Activated naive CD8-positive, alpha-beta T cell treated with anti-CD3 and anti-CD28 coated beads, Interleukin-2, amount 10 ng/mL, durations not matched to agents 7 days and 5 days (primary cell): ENCODE data around the gene CHRNB4. TPM values are rescaled to one million over a fixed set of nuclear protein-coding genes. Genes with fewer than 3 reads are reported as not detected.
"Not testable (repeated sequence)": the region's sequence is repeated elsewhere in the genome, so short reads cannot be mapped to it uniquely, and the experiment has no call there.

Experiments used
- ATAC-seq: fragments of 150-1000 bp; cut with Tn5 transposase; one replicate; pipeline ENCODE4 v1.10.0; 2021; ENCODE audit warnings: low read depth, moderate library complexity
- POLR2A ChIA-PET: fragments of 350-600 bp; sonication (Branson Sonifier 250); formaldehyde crosslinking; loops from one replicate; lab custom pipeline; 2021; ENCODE audit warnings: antibody characterized with exemption; lab: Charles Lee
- DNase-seq: peaks from one replicate; pipeline ENCODE4 v3.0.0; 2021
- H3K27ac Mint-ChIP-seq: one replicate; pipeline ENCODE4 v1.8.0; 2022; ENCODE audit warnings: mild to moderate bottlenecking, mixed read lengths
- H3K27me3 Mint-ChIP-seq: one replicate; pipeline ENCODE4 v1.8.0; 2022; ENCODE audit warnings: mild to moderate bottlenecking, moderate library complexity, mixed read lengths
- H3K36me3 Mint-ChIP-seq: one replicate; pipeline ENCODE4 v1.8.0; 2021; ENCODE audit warnings: mild to moderate bottlenecking, mixed read lengths
- H3K4me1 Mint-ChIP-seq: one replicate; pipeline ENCODE4 v1.8.0; 2021; ENCODE audit warnings: mixed read lengths
- H3K4me3 Mint-ChIP-seq: one replicate; pipeline ENCODE4 v1.8.0; 2022; ENCODE audit warnings: mild to moderate bottlenecking, moderate library complexity, mixed read lengths
- H3K9me3 Mint-ChIP-seq: one replicate; pipeline ENCODE4 v1.8.0; 2021; ENCODE audit warnings: mixed read lengths
- total RNA-seq, 2 experiments: library from RNA; stranded (reverse); gene quantifications; one replicate each; pipeline ENCODE4 v1.2.3, GENCODE V29; 2021

Gene CHRNB4
- not detected for total RNA-seq

- H3K9me3 Mint-ChIP-seq = no peaks in the 10 kb centered on the region
- H3K27ac Mint-ChIP-seq = no peak within 1 kb of the TSS
- peak; percentile 50 for DNase-seq
- ATAC-seq = peak; percentile 76
- H3K27me3 Mint-ChIP-seq = peaks cover 16% of the 10 kb centered on the region
- H3K4me3 Mint-ChIP-seq = peak within 1 kb of the TSS; percentile 61
- peaks cover 7% of the 10 kb centered on the region for H3K4me1 Mint-ChIP-seq
- POLR2A ChIA-PET = no interaction called here
- no peaks in the 10 kb centered on the region for H3K36me3 Mint-ChIP-seq
Observed at GRCh38 chr15:78641102-78641748, at the start of gene CHRNB4. Gene CHRNB4, minus strand, starts transcription at chr15:78641210. Its CDS starts 77 bp downstream, at chr15:78641133.

GRCh38 chr15:78689626-78690025 is 48.6 kb upstream of the CHRNB4 start:
- no peak for ATAC-seq
- no peak for DNase-seq
- peaks cover 10% of the 10 kb centered on the region for H3K27me3 Mint-ChIP-seq
- no peaks in the 10 kb centered on the region for H3K4me1 Mint-ChIP-seq
- H3K9me3 Mint-ChIP-seq = no peaks in the 10 kb centered on the region
- no peaks in the 10 kb centered on the region for H3K36me3 Mint-ChIP-seq
- no peak overlapping the region for H3K27ac Mint-ChIP-seq
- no peak overlapping the region for H3K4me3 Mint-ChIP-seq
- POLR2A ChIA-PET = no interaction called here

- ATAC-seq = no peak
- Mint-ChIP-seq H3K4me3 (no peak overlapping the region), H3K27me3 (peaks cover 8% of the 10 kb centered on the region), H3K9me3 (no peaks in the 10 kb centered on the region), H3K4me1 (no peaks in the 10 kb centered on the region), H3K36me3 (no peaks in the 10 kb centered on the region), H3K27ac (no peak overlapping the region)
- POLR2A ChIA-PET = no interaction called here
- no peak for DNase-seq
Observed at GRCh38 chr15:78685925-78686324, 44.9 kb upstream of the CHRNB4 start.

GRCh38 chr15:78685159-78685921 is 44.3 kb upstream of the CHRNB4 start:
- Mint-ChIP-seq H3K27me3 (peaks cover 8% of the 10 kb centered on the region), H3K4me1 (peaks cover 2% of the 10 kb centered on the region), H3K27ac (no peak overlapping the region), H3K9me3 (no peaks in the 10 kb centered on the region), H3K36me3 (no peaks in the 10 kb centered on the region), H3K4me3 (no peak overlapping the region)
- no peak for DNase-seq
- no peak for ATAC-seq
- POLR2A ChIA-PET = no interaction called here

- H3K9me3 Mint-ChIP-seq = no peaks in the 10 kb centered on the region
- peaks cover 2% of the 10 kb centered on the region for H3K4me1 Mint-ChIP-seq
- DNase-seq (no peak), ATAC-seq (no peak)
- no peak overlapping the region for H3K4me3 Mint-ChIP-seq
- no peak overlapping the region for H3K27ac Mint-ChIP-seq
- peaks cover 8% of the 10 kb centered on the region for H3K27me3 Mint-ChIP-seq
- no peaks in the 10 kb centered on the region for H3K36me3 Mint-ChIP-seq
- POLR2A ChIA-PET = interaction anchor here (0.7 kb wide), 1 partner anchor 373 kb away, joined by 3 read pairs; no protein-coding TSS in a partner anchor
Observed at GRCh38 chr15:78684657-78685056, 43.6 kb upstream of the CHRNB4 start.

- H3K27me3 Mint-ChIP-seq, H3K4me1 Mint-ChIP-seq, POLR2A ChIA-PET, H3K4me3 Mint-ChIP-seq, H3K36me3 Mint-ChIP-seq, DNase-seq, H3K9me3 Mint-ChIP-seq, H3K27ac Mint-ChIP-seq, ATAC-seq: not testable (repeated sequence)
Observed at GRCh38 chr15:78683599-78683998, 42.6 kb upstream of the CHRNB4 start.

- peaks cover 5% of the 10 kb centered on the region for H3K27me3 Mint-ChIP-seq
- ATAC-seq = no peak
- H3K9me3 Mint-ChIP-seq = no peaks in the 10 kb centered on the region
- H3K27ac Mint-ChIP-seq = no peak overlapping the region
- H3K4me3 Mint-ChIP-seq = no peak overlapping the region
- POLR2A ChIA-PET = no interaction called here
- no peak for DNase-seq
- no peaks in the 10 kb centered on the region for H3K36me3 Mint-ChIP-seq
- H3K4me1 Mint-ChIP-seq = peaks cover 2% of the 10 kb centered on the region
Observed at GRCh38 chr15:78682693-78683410, 41.8 kb upstream of the CHRNB4 start.

GRCh38 chr15:78682004-78682651 is 41.1 kb upstream of the CHRNB4 start:
- Mint-ChIP-seq H3K4me3 (no peak overlapping the region), H3K4me1 (peaks cover 2% of the 10 kb centered on the region), H3K36me3 (no peaks in the 10 kb centered on the region), H3K27ac (no peak overlapping the region), H3K27me3 (peaks cover 5% of the 10 kb centered on the region), H3K9me3 (no peaks in the 10 kb centered on the region)
- ATAC-seq (no peak), DNase-seq (no peak)
- POLR2A ChIA-PET = no interaction called here

GRCh38 chr15:78681281-78682003 is 40.4 kb upstream of the CHRNB4 start:
- POLR2A ChIA-PET = no interaction called here
- ATAC-seq (no peak), DNase-seq (no peak)
- Mint-ChIP-seq H3K27ac (no peak overlapping the region), H3K27me3 (peaks cover 4% of the 10 kb centered on the region), H3K36me3 (no peaks in the 10 kb centered on the region), H3K9me3 (no peaks in the 10 kb centered on the region), H3K4me3 (no peak overlapping the region), H3K4me1 (peaks cover 2% of the 10 kb centered on the region)

GRCh38 chr15:78680431-78681075 is 39.5 kb upstream of the CHRNB4 start:
- Mint-ChIP-seq H3K27me3 (peaks cover 3% of the 10 kb centered on the region), H3K9me3 (no peaks in the 10 kb centered on the region), H3K4me1 (peaks cover 2% of the 10 kb centered on the region), H3K36me3 (no peaks in the 10 kb centered on the region), H3K4me3 (no peak overlapping the region), H3K27ac (no peak overlapping the region)
- ATAC-seq (no peak), DNase-seq (no peak)
- POLR2A ChIA-PET = no interaction called here

GRCh38 chr15:78679089-78679511 is 38.1 kb upstream of the CHRNB4 start:
- Mint-ChIP-seq H3K27me3 (no peaks in the 10 kb centered on the region), H3K4me3 (no peak overlapping the region), H3K4me1 (peaks cover 2% of the 10 kb centered on the region), H3K9me3 (no peaks in the 10 kb centered on the region), H3K36me3 (no peaks in the 10 kb centered on the region), H3K27ac (no peak overlapping the region)
- no peak for DNase-seq
- ATAC-seq = no peak
- POLR2A ChIA-PET = no interaction called here

- no peak for DNase-seq
- no peaks in the 10 kb centered on the region for H3K36me3 Mint-ChIP-seq
- peaks cover 2% of the 10 kb centered on the region for H3K4me1 Mint-ChIP-seq
- H3K27me3 Mint-ChIP-seq = no peaks in the 10 kb centered on the region
- ATAC-seq = no peak
- H3K9me3 Mint-ChIP-seq = no peaks in the 10 kb centered on the region
- no peak overlapping the region for H3K27ac Mint-ChIP-seq
- no peak overlapping the region for H3K4me3 Mint-ChIP-seq
- POLR2A ChIA-PET = no interaction called here
Observed at GRCh38 chr15:78676424-78677110, 35.6 kb upstream of the CHRNB4 start.
